GM12874 (cell line): ENCODE data around the gene ATP2B2.

Experiments
- CTCF ChIP-seq: IDR thresholded peaks from 2 replicates; pipeline ENCODE4 v1.5.1; 2011; ENCODE audit warnings: low read depth, mild to moderate bottlenecking, control low read depth, low read length, moderate library complexity; ENCODE audit not compliant: insufficient read depth

The ATP2B2 gene

GRCh38 chr3:10420745-10421475 is 84.5 kb downstream of the ATP2B2 start:
- no peak for TF ChIP-seq CTCF

- no peak for TF ChIP-seq CTCF
These were observed 85.7 kb downstream of the ATP2B2 start for GRCh38 chr3:10419637-10420232.

- TF ChIP-seq CTCF = peak; percentile 11; the same call in 1 of the 2 replicates
These were observed 87.5 kb downstream of the ATP2B2 start for GRCh38 chr3:10417847-10418246.

- no peak for TF ChIP-seq CTCF
These were observed 88.6 kb downstream of the ATP2B2 start for GRCh38 chr3:10416730-10417300.

- TF ChIP-seq CTCF = no peak
These were observed 92.3 kb downstream of the ATP2B2 start for GRCh38 chr3:10413041-10413440.

- no peak for TF ChIP-seq CTCF
These were observed 93.6 kb downstream of the ATP2B2 start for GRCh38 chr3:10411598-10412332.

GRCh38 chr3:10410383-10411002 is 94.9 kb downstream of the ATP2B2 start:
- TF ChIP-seq CTCF = no peak
